HG03108 (cell line): ENCODE results near the gene TMCO4.

Experiments
- ATAC-seq: cut with Tn5 transposase; IDR thresholded peaks from one replicate; pipeline ENCODE4 v1.9.1; 2021; ENCODE audit warnings: moderate library complexity; ENCODE audit not compliant: unreplicated experiment

TMCO4 gene

DNA sequence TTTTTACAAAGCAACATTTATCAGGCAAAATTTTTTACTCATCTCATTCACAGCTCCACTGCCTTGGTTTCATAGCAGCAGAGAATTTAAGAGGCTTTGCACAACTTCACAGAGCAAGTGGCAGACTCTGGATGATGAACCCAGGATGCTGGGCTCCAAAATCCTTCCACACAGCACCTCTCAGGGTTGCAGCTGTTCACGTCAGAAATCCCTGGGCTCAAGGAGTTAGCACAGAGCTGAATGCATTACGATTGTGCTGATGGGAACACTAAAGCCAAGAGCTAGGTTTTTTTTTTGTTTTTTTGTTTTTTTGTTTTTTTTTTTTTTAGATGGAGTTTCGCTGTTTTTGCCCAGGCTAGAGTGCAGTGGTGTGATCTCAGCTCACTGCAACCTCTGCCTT lies 137.4 kb downstream of the TMCO4 start:
- no peak for ATAC-seq

- ATAC-seq = no peak
These were observed 137.9 kb downstream of the TMCO4 start for GRCh38 chr1:19661721-19662228.

GRCh38 chr1:19658186-19658585 lies 141.5 kb downstream of the TMCO4 start:
- no peak for ATAC-seq

DNA sequence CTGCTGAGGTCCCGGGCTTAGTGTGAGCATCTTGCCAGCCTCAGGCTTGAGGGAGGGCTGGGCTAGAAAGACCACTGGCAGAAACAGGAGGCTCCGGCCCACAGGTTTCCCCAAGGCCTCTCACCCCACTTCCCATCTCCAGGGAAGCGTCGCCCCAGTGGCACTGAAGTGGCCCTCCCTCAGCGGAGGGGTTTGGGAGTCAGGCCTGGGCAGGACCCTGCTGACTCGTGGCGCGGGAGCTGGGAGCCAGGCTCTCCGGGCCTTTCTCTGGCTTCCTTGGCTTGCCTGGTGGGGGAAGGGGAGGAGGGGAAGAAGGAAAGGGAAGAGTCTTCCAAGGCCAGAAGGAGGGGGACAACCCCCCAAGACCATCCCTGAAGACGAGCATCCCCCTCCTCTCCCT lies 142.2 kb downstream of the TMCO4 start:
- no peak for ATAC-seq

- no peak for ATAC-seq
These were observed 142.8 kb downstream of the TMCO4 start for GRCh38 chr1:19656780-19657466.

DNA sequence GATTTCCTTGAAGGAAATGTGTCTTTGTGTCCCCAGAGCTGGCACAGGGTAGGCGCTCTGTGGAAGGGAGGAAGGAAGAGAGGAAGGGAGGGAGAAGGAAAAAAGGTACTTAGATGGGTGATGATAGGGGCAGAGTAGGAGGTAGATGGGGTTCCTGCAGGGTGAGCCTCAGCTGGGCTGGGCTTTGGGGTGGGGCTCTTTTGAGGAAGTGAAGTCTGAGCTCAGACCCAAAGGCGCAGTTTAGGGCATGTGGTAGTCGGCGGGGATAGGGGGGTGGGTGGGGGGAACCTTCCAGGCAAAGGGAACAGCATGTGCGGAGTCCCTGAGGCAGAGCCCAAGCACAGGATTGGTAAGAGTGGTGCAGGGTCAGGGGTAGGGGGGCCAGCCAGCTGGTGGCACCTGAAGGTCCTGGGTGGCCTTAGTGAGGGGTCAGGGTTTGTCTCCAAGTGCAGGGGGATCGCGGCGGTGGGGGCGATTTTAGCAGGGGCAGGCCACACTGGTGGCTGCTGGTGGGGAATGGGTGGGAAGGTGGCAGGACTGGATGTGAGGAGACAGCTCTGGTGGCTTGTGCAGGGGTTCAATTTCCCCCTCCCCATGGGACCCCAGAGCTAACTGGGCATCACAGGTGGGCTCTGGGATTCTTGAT lies 143.5 kb downstream of the TMCO4 start:
- ATAC-seq = no peak

- no peak for ATAC-seq
These were observed 144.0 kb downstream of the TMCO4 start for GRCh38 chr1:19655718-19656080.

- ATAC-seq = no peak
These were observed 144.6 kb downstream of the TMCO4 start for GRCh38 chr1:19654886-19655717.

GRCh38 chr1:19654386-19654785 lies 145.3 kb downstream of the TMCO4 start:
- ATAC-seq = no peak

GRCh38 chr1:19651141-19651737 lies 148.5 kb downstream of the TMCO4 start:
- no peak for ATAC-seq

- no peak for ATAC-seq
These were observed 149.1 kb downstream of the TMCO4 start for GRCh38 chr1:19650416-19651140.

DNA sequence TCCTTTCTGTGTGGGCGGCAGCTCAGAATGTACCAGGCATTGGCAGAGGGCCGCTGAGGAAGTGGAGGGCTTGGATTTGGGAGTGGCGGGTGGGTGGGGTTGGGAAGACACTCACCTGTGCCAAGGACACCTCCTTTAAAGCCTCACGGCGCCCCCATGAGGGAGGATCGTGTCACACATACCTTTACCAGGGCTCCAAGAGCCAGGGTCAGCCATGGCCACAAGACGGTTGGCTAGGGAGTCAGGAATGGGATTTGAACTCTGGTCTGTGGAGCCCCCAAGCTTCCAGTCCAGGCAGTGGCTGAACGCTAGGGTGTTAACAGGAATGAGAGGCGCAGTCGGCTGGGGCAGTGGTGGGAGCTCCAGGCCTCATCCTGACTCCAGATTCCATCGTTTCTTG lies 151.0 kb downstream of the TMCO4 start:
- no peak for ATAC-seq

DNA sequence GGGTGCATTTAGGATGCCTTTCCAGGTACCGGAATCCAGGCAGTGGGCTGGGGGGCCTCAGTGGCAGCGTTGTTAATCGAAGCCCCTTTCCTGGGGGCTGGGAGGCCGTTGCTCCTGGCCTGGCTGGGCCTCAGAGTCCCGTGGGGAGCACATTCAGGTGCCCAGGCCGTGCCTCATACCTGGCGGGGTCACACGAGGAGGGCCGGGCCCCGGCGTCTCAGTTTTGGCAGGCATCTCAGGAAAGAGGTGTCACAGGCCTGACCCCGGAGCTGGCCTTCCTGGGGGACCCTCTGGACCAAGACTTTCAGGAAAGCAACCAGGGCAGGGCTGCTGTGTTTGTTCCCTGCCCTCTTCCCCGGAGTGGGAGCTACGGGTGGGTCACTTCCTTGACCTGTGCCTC lies 151.5 kb downstream of the TMCO4 start:
- no peak for ATAC-seq

GRCh38 chr1:19647643-19648042 lies 152.1 kb downstream of the TMCO4 start:
- no peak for ATAC-seq

- no peak for ATAC-seq
These were observed 153.1 kb downstream of the TMCO4 start for GRCh38 chr1:19646377-19647319.

DNA sequence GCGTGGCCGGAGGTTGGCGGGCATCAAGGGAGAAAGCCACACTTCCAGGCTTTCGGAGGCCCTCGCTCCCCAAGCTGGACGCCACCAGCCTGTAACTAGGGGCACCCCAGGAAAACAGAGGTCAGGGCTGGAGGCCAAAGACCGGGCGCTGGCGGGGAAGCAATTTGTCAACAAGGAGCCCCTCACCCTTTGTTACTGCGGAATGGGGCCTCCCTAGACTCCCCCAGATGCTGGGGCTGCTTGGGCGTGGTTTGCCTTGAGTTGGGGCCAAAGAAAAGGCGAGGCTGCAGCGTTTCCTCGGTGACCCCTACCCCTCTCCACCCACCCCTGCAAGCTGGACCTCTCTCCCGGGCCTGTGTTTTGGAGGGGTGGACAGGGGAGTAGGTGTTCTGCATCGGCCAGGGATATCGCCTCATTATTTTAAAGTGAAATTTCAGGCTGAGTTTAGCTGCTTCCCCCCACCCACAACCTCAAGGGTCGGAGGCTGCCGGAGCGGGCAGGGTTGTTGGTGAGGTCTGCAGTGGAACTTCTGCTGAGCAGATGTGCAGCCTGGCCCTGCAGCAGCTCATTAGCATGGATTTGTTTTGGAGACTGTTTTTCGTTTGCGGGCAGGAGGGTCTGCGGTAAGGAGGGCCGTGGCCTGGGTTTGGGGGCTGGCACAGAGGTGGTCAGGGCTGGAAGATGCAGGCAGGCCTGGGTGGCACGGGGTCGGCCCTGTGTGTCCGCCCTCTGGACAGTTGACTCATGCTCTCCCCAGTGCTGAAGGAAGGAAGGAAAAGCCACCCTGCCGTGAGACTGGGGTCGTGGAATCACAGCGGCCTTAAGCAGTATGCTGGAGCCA lies 154.1 kb downstream of the TMCO4 start:
- no peak for ATAC-seq

DNA sequence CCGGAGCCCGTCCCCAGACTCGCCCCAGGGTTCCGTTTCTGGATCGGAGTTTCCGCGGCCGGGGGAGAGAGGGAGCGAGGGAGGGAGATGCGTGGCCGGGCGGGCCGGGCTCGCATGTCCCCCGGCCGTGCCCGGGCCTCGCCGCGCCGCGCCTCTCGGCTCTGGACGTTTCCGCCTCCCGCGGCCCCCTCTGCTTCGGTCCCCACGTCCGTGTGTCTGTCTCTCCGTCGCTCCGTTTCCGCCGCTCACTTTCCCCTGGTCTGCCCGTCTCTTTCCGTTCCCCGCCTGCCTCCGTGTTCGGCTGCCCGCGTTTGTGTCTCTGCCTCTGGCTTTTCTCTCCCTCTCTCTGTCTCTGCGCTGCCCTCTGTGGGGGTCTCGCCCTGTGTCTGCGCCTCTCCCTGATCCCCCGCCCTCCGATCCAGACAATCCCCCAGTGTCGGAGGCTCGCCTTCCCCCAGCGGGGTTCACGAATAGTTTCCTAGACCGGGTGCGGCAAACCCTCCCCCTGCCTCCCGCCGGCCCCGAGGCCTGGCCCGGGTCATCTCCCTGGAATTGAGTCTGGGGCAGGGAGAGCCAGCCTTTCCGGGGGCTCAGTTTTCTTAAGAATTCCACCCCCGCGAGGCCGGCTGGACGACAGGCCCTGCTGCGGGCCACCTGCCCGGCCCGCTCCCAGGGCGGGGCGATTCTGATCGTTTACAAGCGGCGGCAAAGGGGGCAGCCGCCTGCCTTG lies 154.9 kb downstream of the TMCO4 start:
- no peak for ATAC-seq

DNA sequence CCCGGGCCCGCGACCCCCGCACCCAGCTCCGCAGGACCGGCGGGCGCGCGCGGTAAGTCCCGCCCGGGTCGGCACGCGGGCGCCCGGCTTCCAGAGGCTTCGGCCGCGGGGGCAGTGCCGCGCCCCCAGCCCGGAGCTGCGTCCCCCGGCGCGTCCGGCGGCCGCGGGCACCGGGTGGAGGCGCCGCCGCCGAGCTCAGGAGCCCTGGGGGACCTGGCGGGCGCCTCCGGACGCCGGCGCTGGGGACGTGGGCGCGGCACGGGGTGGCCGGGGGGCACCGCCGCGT lies 155.4 kb downstream of the TMCO4 start:
- ATAC-seq = no peak
